GM12874 (cell line): Measurements from ENCODE around the gene BHLHA15.

ENCODE experiments used
- CTCF ChIP-seq: IDR thresholded peaks from 2 replicates; pipeline ENCODE4 v1.5.1; 2011; ENCODE audit warnings: low read depth, mild to moderate bottlenecking, control low read depth, low read length, moderate library complexity; ENCODE audit not compliant: insufficient read depth

BHLHA15 gene

DNA sequence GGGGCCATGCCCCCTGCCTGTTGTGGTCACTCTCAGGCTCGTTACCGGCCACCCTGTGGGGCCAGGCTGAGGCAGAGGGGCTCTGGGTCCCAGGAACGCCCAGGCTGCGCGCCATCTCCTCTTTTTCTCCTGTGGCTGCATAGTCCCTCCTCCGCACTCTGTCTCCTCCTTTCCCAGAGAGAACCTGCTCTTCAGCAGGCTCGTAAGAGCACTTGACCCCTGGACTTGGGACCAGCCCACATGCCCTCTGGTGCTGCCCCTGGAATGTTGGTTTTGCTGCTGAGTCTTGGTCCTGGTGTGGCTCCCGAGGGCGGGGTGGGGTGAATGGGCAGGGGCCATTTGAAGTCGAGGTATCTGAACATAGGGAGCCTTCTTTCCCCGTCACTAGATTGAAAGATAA is 6.6 kb upstream of the BHLHA15 start:
- TF ChIP-seq CTCF, result no peak

DNA sequence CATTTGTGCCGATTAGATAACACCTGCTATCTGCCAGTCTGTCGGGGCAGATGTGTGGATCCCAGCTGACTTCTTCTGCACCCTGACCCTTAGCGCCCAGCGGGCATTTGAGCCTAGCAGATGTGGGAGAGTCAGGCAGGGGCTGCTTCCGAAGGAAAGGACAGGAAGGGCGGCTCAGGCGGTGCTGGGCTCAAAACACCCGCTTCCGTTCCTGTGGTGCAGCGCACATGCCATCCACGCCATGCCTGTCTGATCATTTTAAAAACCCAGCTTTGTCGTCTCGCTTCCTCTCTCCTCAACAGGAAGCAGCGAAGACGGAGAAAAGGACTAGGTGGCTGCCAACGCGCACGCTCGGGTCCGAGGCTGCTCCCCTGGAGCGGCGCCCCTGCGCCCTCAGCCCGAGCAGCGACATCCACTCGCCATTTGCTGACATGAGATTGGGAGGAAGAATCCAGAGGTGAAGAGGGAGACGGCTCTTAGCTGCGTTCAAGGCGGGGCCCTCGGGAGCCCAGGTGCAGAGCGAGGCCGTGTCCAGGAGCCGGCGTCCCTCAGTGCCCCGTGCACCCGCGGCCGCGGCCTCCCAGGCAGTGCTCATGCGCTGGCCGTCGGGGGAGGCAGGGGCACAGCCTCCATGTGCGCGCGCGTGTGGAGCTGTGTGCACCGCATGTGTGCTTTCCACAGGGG is 5.9 kb upstream of the BHLHA15 start:
- no peak for TF ChIP-seq CTCF

DNA sequence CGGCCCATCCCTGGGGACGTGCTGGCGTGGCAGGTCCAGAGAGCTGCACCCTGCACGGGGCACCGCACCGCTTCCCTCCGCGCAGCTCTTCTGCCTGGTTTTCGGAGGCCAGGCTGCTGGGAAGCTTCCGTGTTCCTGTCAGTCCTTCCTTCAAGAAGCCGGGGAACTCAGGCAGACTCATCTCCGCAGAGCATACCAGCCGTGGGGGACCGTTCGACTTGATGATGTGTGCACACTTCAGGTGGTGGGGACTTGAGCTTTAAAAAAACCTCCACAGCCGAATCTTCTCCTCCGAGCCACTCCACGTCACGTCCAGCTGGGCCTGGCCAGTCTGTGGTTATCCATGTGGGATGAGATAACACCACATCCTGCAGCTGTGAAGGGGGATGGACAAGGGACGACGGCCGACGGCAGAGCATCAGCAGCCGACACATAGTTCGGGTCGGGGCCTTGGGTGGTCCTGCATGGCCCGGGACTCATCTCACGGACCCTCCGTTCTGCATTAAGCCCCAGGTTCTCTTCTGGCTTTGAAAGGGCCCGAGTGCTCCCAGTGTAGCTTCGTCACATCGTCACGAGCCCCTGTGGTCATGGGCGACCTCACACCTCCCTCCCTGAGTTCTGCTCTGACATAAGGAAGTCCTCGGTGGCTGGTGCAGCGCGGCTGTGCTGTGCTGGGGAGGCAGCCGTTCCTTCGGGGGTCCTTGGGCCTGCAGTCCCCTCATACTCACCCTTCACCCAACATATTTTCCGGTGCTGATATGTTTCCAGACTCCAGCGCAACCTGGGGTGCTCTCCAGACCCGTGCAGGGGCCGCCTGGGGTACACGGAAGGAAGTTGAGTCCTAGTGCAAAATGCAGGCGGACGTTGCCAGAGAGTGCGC is 4.5 kb upstream of the BHLHA15 start:
- TF ChIP-seq CTCF, result no peak

GRCh38 chr7:98209166-98209920 is 1.9 kb upstream of the BHLHA15 start:
- no peak for TF ChIP-seq CTCF

- no peak for TF ChIP-seq CTCF
Measured at GRCh38 chr7:98210513-98211220, 572 bp upstream of the BHLHA15 start.

DNA sequence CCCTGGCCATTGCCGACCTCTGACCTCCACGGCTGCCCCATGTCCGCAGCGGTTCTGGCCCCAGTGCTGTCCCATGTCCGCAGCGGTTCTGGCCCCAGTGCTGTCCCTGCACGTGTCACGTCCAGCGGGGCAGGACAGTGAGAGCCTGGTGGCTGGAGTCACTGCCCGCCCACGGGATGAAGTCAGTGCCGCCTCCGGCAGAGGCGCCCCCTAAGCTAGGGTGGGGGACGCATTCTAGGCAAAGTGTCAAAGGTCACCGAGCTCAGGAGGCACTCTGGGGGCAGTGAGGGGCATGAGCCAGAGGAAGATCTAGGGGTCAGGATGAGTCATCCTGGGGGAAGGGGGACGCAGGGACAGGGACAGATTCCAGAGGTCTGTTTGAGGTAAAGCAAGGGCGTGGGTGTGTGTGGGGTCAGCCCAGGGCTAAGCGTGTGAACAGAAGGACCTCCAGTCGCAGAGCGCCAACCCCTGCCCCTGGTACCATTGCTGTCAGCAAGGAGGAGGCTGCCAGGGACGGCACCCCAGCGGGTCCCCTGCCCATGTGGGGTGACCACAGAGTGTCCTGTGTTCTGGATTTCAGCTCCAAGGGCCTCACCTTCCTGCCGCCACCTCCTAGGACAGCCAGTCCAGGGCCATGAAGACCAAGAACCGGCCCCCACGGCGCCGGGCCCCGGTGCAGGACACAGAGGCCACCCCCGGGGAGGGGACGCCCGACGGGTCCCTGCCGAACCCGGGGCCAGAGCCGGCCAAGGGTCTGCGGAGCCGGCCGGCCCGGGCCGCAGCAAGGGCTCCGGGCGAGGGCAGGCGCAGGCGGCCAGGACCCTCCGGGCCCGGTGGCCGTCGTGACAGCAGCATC is 665 bp downstream of the BHLHA15 start:
- no peak for TF ChIP-seq CTCF
